Activated CD8-positive, alpha-beta memory T cell treated with anti-CD3 and anti-CD28 coated beads, Interleukin-2, amount 50 U/mL, for 48 hours (primary cell): ENCODE measurements around the gene MAP3K19.
"Not testable (repeated sequence)": the region's sequence is repeated elsewhere in the genome, so short reads cannot be mapped to it uniquely, and the experiment has no call there.

Experiments used
- DNase-seq: peaks from one replicate; pipeline ENCODE4 v3.0.0-alpha.2; 2020

The MAP3K19 gene

DNA sequence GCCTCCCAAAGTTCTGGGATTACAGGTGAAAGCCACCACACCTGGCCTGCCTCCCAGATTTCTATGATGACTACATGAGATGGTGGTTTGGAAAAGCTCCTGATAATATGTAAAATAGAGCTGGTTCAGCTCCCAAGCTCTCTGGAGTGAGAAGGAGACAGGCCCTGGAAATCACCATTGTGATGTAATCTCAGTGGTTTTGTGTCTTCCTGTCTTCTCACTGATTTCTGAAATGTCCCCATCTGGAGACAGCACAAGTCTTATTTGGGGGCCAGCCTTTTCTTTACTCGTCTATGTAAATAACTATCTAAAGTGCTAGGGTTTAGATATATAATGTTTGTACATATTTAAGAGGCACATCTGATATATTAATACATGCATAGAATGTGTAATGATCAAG is 64.6 kb downstream of the MAP3K19 start:
- DNase-seq, result no peak

DNA sequence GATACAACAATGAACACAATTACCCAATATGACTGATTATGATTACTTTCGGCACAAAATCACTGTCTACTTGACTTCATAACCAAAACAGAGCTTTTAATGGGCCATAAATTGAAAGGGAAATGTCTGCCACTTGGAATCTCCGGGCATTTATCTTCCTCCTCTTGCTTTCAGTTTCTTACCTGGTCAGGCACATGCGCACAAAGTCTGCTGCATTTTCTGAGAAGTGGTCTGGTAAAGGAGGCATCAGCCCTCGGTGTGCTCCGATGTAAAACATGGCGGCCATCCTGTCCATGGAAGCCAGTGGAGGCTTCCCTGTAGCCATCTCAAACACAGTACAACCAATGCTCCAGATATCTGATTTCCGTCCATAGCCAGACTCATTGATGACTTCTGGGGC is 66.6 kb downstream of the MAP3K19 start:
- no peak for DNase-seq

DNA sequence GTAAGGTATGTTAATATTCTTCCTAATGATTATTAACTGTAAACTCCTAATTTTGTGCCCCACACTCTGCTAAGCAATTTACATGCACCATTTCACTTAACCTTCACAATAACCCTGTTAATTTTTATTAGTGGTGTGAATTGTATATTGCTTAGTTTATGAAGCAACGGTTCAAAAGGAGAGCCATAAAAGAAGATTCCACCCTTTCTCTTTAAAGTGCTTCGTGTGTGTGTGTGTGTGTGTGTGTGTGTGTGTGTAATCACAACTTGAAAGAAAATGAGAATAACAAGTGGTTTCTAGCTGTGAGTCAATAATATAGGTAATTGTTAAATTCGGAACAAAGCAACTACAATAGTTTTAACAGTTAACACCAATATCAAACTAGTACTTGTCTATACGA is 68.0 kb downstream of the MAP3K19 start:
- no peak for DNase-seq

DNA sequence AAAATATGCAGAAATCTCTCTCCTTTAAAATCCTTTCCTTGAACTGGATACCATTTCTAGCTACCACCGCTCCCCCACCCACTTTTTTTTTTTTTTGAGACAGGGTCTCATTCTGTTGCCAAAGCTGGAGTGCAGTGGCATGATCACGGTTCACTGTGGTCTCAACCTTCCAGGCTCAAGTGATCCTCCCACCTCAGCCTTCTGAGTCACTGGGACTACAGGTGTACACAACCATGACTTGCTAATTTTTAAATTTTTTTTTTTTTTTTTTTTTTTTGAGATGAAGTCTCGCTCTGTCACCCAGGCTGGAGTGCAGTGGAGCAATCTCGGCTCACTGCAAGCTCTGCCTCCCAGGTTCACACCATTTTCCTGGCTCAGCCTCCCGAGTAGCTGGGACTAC is 70.1 kb downstream of the MAP3K19 start:
- DNase-seq, result not testable (repeated sequence)

DNA sequence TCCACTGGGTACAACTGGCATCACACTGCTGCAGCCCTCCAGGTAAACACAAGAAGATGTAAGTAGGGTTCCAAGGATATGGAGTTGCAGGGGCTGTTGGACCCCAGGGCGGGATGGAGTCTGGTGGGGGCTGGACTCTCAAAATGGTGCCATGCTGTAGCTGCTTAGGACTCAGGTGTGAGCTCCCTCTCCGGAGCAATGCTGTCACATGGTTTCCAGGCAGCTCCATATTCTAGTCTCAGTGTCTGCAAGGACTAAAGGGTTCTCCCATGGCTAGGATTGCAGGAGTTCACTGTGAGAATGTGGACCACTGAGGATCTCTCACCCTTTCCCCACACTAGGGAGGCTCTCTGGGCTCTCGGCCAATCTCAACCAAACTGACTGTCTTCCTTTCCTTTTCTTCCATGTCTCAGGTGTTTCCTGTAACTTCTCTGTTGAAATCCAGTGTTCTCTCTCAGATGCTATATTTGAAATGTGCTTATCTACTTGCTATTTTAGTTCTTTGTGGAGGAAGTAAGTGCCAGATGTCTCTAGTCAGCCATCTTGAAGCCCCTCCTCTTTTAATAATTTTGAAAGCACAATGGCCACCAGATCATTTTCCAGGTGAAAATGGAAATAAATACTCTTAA is 71.1 kb downstream of the MAP3K19 start:
- DNase-seq, result no peak

DNA sequence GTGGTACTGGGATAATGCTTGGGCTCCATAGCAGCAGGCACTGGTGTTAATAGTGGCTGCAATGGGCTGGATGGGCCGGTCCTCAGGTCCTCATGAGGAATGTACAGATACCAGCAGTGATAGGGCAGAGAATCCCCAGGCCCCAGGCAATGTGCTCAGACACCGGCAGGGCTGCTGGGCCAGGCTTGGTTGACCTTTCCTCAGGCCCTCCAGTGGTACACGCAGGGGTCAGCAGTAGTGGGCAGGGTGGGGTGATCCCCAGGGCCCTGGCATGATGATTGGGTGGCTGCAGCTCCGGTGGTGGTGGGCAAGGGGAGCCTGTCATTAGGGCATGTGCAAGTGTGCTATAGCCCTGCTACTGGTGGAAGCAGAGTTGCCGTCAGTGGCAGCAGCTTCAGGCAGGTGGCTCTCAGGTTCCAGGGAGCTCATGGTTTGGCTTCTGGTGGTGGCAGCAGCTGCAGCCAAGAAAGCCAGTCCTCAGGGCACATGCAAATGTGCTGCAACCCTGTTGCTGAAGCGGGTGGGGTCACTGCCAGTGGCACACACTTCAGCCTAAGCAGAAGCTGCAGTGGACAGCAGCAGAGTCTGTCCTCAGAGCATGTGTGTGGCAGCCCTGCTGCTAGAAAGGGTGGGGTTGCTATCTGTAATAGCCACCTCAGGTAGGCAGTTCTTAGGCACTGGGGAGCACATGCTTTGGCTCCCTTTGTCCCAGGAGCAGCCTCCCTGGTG is 71.8 kb downstream of the MAP3K19 start:
- no peak for DNase-seq

DNA sequence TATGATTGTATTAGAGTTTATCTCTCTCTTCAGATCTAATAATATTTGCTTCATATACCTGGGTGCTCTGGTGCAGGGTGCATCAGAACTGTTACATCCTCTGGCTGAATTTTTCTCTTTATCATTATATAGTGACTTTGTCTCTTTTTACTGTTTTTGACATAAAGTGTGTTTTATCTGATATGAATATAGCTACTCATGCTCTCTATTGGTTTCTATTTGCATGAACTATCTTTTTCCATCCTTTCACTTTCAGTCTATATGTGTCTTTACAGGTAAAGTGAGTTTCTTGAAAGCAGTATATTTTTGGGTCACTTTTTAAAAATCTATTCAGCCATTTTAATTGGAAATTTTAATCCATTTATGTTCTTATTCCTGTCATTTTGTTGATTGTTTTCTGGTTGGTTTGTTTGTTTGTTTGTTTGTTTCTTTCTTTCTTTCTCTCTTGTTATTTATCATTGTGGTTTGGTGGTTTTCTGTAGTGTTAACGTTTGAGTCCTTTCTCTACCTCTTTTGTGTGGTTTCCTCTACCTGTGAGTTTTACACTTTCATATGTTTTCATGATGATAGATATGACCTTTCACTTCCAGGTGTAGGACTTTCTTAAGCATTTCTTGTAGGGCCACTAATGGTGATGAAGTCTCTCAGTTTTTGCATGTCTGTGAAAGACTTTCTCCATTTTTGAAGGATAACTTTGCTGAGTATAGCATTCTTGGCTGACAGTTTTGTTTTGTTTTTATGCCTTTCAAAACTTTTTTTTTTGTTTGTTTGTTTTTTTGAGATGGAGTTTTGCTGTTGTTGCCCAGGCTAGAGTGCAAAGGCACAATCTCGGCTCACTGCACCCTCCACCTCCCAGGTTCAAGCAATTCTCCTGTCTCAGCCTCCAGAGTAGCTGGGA is 73.8 kb downstream of the MAP3K19 start:
- DNase-seq, result no peak

DNA sequence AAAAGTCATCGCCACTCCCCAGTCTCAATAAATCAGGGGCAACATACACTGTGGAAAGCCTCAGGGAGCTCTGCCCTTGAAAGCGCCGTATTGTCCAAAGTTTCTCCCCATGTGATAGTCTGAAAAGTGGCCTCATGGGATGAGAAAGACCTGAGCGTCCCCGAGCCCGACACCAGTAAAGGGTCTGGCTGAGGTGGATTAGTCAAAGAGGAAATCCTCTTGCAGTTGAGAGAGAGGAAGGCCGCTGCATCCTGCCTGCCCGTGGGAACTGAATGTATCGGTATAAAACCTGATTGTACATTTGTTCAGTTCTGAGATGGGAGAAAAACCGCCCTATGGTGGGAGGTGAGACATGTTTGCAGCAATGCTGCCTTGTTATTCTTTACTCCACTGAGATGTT is 80.1 kb downstream of the MAP3K19 start:
- DNase-seq, result not testable (repeated sequence)

DNA sequence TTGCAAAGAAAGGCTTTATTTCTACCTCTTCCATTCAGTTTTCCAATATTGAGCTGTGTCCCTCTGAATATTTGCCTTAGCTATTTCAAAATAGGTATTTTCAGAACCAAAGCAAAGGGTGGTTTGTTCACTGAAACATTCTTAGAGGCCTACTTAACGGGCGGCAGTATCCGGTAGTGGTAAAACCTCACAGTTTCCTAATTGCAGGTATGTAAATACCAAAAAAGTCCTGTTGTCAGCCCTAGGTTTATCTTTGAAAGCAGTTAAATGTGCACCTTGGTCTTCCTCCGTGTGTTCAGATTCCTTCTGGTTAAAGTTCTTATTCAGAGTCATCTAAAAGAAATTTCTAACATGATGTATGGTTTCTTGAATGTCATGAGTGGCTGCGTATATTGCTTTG is 89.8 kb downstream of the MAP3K19 start:
- DNase-seq, result no peak

DNA sequence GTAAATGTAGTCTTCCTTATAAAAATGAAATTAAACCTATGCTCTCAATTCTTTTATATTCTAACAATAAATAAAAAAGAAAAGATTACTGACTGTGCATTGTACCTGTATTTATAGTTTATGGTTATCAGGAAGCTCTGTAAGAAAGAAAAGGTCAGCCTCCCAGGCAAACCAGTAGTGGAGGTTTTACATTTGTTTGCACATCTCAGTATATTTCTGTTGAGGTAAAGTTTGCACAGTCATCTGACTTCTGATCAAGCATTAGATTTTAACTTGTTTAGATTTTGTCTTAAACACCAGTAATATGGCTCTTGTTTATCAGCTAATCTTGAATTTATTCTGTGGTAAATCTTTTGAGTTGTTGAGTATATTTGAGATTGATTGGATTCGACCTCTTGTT is 91.5 kb downstream of the MAP3K19 start:
- no peak for DNase-seq

DNA sequence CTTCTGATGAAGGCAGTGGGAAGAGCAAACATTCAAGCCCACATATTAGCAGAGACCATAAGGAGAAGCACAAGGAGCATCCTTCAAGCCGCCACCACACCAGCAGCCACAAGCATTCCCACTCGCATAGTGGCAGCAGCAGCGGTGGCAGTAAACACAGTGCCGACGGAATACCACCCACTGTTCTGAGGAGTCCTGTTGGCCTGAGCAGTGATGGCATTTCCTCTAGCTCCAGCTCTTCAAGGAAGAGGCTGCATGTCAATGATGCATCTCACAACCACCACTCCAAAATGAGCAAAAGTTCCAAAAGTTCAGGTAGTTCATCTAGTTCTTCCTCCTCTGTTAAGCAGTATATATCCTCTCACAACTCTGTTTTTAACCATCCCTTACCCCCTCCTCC is 93.2 kb downstream of the MAP3K19 start:
- DNase-seq, result no peak

DNA sequence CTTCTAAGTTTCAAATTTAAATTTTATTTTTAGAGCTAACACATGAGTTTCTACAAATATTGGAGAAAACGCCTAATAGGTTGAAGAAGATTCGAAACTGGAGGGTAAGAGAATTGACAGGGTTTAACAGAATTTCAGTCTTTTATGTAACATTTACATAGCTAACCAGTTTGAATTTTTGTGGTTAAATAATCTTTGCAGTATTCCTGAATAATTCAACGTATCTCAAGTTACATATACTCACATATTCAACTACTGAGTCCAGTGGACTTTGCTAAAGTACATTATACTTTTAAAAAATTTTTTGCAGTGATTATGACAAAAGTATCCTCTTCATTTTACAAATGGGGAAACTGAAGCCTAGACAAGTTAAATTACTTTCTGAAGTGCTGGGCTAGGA is 94.6 kb downstream of the MAP3K19 start:
- DNase-seq, result no peak

DNA sequence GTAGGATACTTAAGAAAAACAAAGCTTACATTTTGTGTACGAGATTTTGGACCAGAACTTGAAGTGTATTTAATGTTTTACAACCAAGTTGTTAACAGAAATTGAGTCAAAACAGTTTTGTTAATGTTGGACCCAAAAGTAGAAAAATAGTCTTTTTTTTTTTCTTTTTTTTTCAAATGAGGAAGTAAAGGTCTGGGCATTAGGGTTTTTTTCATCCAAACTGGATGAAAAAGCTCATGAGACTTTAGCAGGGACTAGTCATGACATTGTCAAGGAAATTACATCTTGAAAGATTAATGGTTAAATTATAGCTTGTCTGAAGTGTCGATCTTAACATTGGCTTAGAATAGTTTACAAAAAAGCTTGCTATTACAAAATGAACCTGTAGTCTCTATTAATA is 96.4 kb downstream of the MAP3K19 start:
- DNase-seq, result no peak

DNA sequence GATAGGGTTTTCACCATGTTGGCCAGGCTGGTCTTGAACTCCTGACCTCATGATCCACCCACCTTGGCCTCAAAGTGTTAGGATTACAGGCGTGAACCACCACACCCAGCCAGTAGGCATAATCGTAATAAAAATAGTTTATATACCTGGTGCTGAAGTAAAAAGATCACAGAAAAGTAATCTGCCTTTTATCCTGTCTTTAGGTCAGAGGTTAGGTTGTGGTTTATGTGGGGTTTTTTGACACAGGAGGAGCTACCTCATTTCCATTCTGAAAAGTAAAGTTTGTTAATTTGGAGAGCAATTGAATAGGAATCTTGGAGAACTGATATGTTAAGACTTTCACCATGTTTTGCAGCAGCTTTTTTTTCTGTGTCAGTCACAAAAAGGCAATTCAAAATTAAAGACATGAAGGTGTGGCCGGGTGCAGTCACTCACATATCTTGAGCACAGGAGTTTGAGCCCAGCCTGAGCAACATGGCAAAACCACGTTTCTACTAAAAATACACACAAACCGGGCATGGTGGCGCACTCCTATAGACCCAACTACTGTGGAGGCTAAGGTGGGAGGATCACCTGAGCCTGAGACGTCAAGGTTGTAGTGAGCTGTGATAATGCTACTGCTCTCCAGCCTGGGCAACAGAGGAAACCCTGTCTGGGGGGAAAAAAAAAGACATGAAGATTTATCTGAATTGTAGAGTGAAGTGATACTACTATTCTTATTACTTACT is 97.1 kb downstream of the MAP3K19 start:
- no peak for DNase-seq

DNA sequence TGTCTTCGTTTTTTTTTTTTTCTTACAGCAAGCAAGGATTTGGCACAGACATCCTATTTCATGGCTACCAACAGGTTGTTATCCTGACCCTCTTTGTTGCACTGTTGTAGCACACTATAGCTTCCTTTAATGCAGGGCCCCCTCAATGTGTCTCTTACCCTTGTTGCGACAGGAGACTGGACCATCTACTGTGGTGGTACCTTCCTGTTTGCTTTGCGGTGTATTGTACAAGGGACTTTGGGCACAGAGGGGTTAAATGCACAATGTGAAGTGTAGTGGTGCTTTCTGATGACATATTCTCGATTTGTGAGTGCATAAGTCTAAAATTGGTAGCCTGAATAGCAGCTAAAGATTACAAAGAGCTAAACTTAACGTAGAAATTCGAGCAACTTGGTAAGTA is 101.2 kb downstream of the MAP3K19 start:
- no peak for DNase-seq

DNA sequence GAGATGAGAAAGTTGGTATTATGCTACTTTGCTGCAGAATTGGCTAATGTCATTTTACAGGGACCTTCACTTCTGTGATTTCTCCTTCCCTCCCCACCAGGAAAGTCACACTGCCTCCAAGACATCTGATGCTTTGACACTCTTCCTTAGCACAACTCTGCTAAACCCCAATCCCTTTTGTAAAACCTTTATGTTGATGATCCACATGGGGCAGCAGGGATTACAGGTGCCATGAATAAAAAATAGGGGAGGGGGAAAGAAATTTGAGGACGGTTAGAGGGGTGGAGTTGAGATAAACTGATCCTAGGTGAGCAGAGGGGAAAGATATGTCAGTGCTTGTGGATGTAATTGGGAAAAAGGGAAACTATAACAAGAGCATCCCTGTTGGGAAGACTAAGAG is 102.3 kb downstream of the MAP3K19 start:
- no peak for DNase-seq

DNA sequence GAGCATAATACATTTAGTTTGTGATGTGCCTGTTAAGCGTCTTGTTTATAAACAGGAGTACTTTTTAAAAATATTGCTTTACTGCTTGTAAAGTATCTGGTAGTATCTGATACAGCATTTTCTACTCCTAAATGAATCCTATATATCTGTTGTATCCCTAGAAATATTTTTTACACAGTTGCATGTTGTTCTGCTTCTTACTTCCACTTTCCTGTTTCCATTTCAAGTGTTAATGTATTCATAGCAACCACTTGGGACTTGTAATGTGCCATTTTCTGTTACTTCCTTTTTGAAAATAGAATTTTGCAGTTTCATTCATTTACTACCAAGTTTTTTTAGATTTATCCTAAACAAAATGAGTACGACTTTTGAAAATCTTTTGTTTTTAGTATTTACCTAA is 103.7 kb downstream of the MAP3K19 start:
- no peak for DNase-seq

DNA sequence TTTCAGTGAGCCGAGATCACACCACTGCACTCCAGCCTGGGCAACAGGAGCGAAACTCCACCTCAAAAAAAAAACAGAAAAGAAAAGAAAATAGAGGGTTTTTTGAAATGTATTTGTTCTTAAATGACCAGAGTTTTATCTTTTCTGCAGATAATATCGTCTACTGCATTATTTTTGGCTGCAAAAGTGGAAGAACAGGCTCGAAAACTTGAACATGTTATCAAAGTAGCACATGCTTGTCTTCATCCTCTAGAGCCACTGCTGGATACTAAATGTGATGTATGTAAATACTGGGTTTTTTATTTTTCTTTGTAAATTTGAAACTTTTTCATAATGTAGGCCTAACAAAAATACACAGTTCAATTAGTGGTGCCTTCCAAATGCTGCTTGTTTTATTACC is 110.6 kb downstream of the MAP3K19 start:
- DNase-seq, result no peak

DNA sequence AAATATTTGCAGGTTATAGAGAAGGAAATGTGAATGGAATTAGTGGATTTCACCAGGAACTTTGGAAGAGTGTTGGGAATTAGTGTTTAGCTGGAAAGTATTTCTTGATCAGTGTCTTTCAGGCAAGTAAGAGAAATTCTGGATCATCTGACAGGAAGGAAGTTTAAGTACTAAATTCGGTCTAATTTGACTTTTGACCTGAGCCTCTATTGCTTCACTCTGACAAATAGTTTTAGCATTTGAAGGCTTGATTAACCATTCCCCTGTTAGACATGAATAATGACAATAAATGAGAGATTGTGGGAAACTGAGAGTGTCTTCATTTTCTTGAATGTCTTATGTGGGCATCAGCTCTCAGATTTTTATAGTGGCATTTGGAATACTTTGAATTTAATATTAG is 112.6 kb downstream of the MAP3K19 start:
- no peak for DNase-seq

DNA sequence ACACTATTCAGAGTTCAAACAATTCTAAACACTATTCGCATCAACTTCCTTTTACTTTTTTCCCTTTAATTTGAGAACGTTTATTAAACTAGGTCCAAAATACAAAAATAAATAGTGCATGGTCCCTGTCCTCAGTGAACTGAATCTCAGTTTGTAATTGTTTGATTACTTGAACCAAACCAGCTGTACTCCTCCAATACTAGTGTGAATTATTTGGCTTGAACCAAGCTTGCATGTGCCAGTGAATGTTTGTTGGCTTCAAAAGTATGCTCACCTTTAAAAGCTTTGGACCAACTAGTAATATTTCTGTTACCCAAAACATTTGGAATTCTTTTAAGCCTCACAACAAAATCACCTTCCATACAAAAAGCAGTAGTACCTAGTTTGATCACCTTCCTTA is 113.1 kb downstream of the MAP3K19 start:
- no peak for DNase-seq

DNA sequence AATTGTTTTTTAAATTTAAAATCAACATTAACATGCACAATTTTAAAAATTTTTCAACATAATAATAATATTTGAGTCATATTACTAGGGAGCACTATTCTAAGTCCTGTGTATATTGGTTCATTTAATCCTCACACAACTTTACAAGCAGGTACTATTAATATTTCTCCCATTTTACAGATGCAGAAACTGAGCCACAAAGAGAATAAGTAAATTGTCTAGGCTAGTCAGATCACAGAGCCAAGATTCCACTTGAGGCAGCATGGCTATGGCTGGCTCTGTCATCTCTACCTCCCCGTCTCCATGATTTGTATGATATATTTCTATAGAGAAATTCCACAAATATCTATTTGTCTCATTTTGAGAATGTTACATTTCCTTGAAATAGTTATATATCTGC is 113.5 kb downstream of the MAP3K19 start:
- DNase-seq, result no peak

DNA sequence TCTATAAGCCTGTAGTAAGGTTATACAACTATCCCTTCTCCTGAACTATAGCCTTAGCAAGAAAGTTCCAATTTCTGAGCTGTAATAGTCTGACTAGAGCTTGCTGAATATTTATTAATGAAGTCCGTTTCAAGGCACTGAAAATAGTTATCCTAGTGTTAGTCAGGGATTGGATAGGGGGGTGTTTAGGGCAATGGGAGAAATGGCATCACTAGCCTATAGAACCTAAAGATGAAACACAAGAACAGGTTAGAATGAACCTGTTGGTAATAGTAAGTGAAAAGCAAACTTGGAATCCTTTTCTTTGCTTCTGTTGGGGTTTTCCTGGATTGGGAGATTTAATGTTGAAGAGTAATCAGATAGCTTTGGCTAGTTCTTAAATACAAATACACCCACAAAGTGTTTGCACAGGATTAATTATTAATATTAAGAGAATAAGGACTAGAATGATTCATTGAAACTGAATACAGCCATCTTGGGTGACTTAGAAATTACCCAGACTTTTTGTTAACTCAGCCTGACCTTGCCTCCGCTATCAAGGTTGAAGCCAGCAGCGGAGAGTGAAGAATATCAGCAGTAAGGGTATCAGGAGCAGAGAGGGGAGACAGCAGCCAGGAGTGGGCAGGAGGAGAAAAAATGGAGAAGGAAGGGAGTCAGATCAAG is 114.3 kb downstream of the MAP3K19 start:
- no peak for DNase-seq

DNA sequence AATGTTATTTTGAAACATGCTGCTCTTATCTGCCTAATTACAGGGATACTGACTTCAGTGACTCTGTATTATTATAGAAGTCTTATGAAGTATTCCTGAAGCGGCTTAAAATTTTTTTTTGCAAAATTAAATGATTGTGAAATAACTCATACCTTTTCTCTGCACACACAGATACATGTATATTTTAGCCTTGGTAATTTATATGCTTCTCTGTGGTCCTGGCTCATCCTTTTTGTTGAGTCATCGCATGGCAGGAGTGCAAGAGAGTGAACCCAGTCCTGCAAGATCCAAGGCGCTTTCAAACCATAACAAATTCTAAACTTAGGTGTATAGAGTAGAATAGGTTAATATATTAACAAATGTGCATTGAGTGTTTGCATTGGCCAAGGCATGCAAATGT is 120.1 kb downstream of the MAP3K19 start:
- no peak for DNase-seq
